ENCODE results near the gene BMP4.

Gene BMP4

DNA sequence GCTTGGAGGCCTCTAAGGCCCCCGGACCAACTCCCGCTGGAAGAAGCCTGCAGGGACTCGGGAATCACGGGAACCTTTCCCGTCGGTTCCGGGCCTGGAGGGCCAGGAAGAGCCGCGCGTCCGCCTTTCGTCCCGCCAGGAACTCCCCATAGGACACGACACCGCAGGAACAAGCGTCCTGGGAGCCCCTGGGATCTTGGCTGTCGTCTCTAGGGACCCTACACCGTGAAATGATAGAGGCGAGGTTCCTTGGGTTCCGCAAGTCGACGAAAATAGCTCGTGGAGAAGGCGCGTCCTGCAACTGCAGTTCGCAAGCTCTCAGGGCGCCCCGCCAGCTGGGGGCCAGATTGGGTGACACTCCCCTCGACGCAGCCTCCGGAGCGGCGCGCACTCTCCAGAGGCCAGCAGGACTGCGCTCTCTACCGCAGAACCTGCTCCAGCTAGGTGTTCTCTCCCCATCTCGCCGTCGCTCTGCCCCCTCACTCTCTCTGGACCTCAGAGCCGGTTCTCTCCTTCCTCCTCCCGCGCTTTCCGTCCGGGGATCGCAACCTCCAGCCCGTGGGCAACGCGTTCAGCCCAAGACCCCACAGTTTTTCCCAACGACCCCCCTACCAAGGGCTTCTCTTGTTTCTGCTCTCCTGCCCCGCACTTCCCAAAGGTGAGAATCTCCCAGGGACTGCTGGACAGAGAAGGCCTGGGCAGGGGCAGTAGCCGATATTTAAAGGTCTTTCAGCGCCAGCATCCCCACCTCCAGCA is 776 bp downstream of the BMP4 start:
- in situ Hi-C loops (cut with MboI; ENCODE audit: low sequenced_read_pairs), result no loop called here
- Histone ChIP-seq H3K4me3 (peak overlapping the region; percentile 43), H3K9me3 (no peaks in the 10 kb centered on the region), H3K27me3 (ENCODE audit: low read depth) (peaks cover 5% of the 10 kb centered on the region; the same call in 1 of the 2 replicates), H3K36me3 (replicated peaks) (peaks cover 7% of the 10 kb centered on the region; the same call in 1 of the 2 replicates), H3K4me1 (peaks cover 5% of the 10 kb centered on the region; the same call in 1 of the 2 replicates)
- peak; percentile 10 to 65 for DNase-seq (ENCODE audit: low spot score in 2 of 2)

DNA sequence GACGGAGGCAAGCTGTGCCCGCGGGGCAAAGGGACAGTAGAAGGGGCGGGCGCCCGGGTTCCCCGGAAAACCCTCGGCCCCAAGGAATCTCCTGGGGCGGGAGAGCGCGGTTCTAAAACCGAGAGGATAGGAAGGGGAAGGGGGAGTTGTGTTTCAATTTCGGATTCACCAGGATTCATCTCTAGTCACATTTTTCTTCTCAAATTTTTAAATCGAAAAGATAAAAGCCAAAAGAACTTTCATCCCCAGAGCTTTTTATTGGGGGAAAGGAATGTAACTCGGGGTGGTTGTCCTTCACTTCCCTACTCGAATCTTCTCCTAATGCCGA is 1.4 kb downstream of the BMP4 start:
- Histone ChIP-seq H3K4me1 (peaks cover 5% of the 10 kb centered on the region; the same call in 1 of the 2 replicates), H3K4me3 (peak overlapping the region; percentile 43), H3K9me3 (no peaks in the 10 kb centered on the region), H3K36me3 (replicated peaks) (peaks cover 8% of the 10 kb centered on the region; the same call in 1 of the 2 replicates), H3K27me3 (ENCODE audit: low read depth) (peaks cover 5% of the 10 kb centered on the region; the same call in 1 of the 2 replicates)
- in situ Hi-C loops (cut with MboI; ENCODE audit: low sequenced_read_pairs), result no loop called here
- DNase-seq (ENCODE audit: low spot score in 2 of 2), result no peak

DNA sequence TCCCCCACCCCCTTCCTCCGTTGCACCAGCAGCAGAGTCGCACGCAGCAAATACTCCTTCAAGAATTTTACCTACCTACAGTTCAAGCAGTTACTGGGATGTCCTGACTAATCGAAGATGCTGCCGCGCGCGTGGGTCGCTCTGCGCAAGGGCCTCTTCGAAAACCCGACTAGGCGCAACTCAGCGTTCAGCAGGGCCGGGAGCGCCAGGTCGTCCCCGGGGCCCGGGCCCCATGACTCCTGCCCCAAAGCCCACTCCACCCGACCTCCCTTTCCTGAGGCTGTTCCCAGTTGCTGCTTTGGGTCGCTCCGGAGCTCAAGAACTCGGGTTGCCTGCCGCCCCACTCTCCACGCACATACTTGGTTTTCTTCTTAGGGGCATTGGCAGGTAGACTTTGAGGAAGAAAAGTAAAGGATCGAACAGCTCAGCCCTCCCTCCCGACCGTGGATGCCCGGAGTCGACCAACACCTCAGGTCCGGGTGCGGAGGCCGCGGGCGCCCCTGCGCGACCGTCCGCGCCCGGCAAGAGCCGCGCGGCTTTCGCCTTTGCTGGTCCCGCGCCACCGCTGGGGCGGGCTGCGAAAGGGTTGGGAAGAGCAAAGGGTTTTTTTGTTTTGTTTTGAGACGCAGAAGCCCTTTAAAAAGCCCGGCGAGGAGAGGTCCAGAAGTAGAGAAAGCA is 1.9 kb downstream of the BMP4 start:
- Histone ChIP-seq H3K36me3 (replicated peaks) (peaks cover 9% of the 10 kb centered on the region; the same call in 1 of the 2 replicates), H3K9me3 (no peaks in the 10 kb centered on the region), H3K4me1 (peaks cover 5% of the 10 kb centered on the region; the same call in 1 of the 2 replicates), H3K4me3 (peak overlapping the region; percentile 43), H3K27me3 (ENCODE audit: low read depth) (peaks cover 5% of the 10 kb centered on the region; the same call in 1 of the 2 replicates)
- DNase-seq (ENCODE audit: low spot score in 2 of 2), result peak; percentile 34 to 54
- in situ Hi-C loops (cut with MboI; ENCODE audit: low sequenced_read_pairs), result no loop called here

DNA sequence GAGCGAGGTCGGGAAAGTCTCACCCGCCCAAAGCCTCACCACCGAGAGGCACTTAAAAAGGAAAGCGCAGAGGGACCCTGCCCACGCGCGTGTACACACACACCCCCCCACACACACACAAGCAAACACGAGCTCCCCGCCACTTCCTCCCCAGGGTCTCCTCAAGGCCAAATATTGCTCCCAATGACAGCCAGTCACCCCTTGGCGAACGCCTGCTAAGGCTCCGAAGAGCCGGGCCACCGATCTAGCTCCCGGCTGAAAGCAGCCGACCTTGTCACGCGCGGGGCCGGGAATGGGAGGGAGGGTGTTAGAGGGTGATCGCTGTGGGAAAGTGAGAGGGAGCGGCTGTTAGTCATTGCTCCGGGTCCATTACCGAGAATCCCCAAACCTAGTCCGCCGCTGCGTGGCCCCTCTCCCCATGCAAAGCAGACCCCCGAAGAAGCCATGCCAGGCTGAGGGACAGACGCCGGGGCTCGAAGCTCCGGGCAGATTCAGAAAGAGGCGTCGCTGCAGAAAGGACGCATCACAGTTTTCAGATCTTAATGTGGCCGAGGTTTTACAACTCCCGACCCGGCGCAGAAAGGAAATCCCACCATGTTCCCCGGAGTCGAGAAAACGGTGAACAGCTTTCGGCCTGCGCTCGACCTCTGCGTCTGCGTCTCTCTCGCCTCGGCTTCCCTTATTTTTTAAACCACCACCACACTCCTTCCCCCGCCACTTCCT is 2.6 kb downstream of the BMP4 start:
- no peaks in the 10 kb centered on the region for H3K9me3 ChIP-seq
- H3K27me3 ChIP-seq (ENCODE audit: low read depth), result peaks cover 5% of the 10 kb centered on the region; the same call in 1 of the 2 replicates
- H3K4me1 ChIP-seq, result peaks cover 5% of the 10 kb centered on the region; the same call in 1 of the 2 replicates
- H3K36me3 ChIP-seq (replicated peaks), result peaks cover 9% of the 10 kb centered on the region; the same call in 1 of the 2 replicates
- peak overlapping the region; percentile 43 for H3K4me3 ChIP-seq
- DNase-seq (ENCODE audit: low spot score in 2 of 2), result peak; percentile 21 to 52
- in situ Hi-C loops (cut with MboI; ENCODE audit: low sequenced_read_pairs), result no loop called here

DNA sequence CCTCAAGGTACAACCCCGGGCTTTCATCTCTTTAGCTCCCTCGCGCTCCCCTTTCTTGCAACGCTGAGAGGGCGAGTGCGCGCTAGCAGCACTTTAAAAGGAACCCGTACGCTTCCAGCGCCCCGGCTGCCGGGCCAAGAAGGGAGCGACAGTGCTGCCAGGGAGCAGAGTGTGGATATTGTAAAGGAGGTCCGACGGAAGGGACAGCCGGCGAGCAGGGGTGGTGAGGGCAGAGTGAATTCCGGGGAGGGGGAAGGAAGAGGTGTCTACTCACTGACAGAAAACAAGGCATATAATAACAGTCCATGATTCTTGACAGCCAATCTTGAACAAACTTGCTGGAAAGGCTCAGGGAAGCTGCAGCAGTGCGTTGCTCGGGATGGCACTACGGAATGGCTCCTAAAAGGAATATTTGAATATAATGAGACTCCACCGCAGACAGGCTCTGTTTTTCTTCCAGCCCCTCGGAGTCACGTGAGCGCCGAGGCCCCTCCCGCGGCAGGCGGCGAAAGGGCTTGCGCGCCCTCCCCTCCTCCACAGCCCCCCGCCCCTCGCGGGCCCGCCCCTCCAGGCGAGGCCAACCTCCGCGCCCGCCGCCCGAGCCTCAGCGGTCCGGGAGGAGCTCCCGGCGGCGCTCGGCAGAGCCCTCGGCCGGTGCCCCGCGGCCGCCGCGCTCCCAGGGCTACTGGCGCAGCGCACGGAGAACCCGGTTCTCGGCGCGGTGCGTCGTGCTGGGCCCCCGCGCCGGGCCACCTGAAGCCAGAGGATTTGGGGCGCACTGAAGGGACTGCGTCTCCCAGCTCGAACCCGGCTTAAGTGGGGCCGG is 3.4 kb downstream of the BMP4 start:
- H3K27me3 ChIP-seq (ENCODE audit: low read depth), result peaks cover 5% of the 10 kb centered on the region; the same call in 1 of the 2 replicates
- DNase-seq (ENCODE audit: low spot score in 2 of 2), result peak; percentile 82 to 92
- H3K9me3 ChIP-seq, result no peaks in the 10 kb centered on the region
- peaks cover 9% of the 10 kb centered on the region; the same call in 1 of the 2 replicates for H3K36me3 ChIP-seq (replicated peaks)
- peaks cover 5% of the 10 kb centered on the region; the same call in 1 of the 2 replicates for H3K4me1 ChIP-seq
- H3K4me3 ChIP-seq, result peak overlapping the region; percentile 43
- in situ Hi-C loops (cut with MboI; ENCODE audit: low sequenced_read_pairs), result no loop called here

DNA sequence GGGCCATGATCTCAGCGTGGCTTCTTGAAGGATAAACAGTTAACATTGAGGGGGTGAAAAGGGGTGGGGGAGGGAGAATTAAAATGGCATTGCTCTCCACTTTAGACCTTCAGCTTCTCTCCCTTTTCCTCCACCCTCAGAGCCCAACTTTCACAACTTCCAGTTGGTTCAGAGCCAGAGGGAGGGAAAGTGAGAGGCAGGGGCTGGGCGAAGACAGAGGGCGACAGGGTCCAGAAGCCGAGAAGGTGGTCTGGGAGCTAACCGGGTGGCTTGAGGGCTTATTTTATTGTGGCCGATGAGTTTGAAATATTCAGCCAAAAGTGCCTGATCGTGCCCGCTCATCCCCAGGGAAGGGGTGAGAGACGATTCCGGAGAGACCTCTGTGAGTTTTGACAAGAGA is 4.1 kb downstream of the BMP4 start:
- Histone ChIP-seq H3K9me3 (no peaks in the 10 kb centered on the region), H3K27me3 (ENCODE audit: low read depth) (peaks cover 5% of the 10 kb centered on the region; the same call in 1 of the 2 replicates), H3K4me1 (peaks cover 5% of the 10 kb centered on the region; the same call in 1 of the 2 replicates), H3K4me3 (no peak overlapping the region; the same call in 1 of the 2 replicates), H3K36me3 (replicated peaks) (peaks cover 9% of the 10 kb centered on the region; the same call in 1 of the 2 replicates)
- in situ Hi-C loops (cut with MboI; ENCODE audit: low sequenced_read_pairs), result no loop called here
- no peak for DNase-seq (ENCODE audit: low spot score in 2 of 2)

DNA sequence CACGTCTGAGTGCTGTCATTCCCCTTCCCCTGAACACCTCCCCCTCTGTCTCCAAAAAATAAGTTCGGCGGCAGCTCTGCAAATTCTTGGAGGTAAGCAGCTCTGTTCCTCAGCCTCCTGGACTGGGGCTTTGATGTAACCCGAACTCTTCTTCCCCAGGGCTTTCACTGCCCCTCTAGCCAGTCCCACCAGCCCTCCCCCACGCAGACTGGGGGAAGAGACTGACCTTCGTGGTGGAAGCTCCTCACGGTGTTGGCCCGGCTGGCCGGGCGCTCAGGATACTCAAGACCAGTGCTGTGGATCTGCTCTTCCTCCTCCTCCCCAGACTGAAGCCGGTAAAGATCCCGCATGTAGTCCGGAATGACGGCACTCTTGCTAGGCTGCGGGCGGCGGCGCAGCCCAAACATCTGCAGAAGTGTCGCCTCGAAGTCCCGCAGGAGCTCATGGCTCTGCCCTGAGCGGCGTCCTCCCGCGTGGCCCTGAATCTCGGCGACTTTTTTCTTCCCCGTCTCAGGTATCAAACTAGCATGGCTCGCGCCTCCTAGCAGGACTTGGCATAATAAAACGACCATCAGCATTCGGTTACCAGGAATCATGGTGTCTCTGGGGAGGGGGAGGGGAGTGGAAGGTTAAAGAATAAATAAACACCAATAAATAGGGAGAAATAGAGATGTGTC is 4.9 kb downstream of the BMP4 start:
- in situ Hi-C loops (cut with MboI; ENCODE audit: low sequenced_read_pairs), result no loop called here
- no peak overlapping the region for H3K4me3 ChIP-seq
- peaks cover 5% of the 10 kb centered on the region; the same call in 1 of the 2 replicates for H3K27me3 ChIP-seq (ENCODE audit: low read depth)
- no peaks in the 10 kb centered on the region for H3K9me3 ChIP-seq
- H3K36me3 ChIP-seq (replicated peaks), result peaks cover 9% of the 10 kb centered on the region; the same call in 1 of the 2 replicates
- peaks cover 2% of the 10 kb centered on the region; the same call in 1 of the 2 replicates for H3K4me1 ChIP-seq
- no peak for DNase-seq (ENCODE audit: low spot score in 2 of 2)

DNA sequence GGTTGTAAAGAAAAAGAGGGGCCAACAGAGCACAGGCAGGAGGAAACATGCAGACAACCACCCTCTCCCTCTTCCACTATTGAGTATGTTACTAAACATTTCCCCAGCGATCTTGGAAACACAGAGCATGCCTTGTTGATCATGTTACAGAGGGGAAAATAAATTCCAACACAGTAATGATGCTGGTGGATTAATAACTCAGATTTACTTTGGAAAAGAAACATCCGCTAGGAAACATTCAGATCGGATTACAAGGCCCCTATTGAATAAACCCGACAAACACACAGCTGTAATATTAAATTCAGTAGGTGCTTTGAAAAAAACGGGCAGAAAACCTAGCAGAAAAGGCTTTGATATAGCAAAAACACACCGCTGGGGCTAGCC is 5.4 kb downstream of the BMP4 start:
- in situ Hi-C loops (cut with MboI; ENCODE audit: low sequenced_read_pairs), result no loop called here
- H3K4me1 ChIP-seq, result peaks cover 2% of the 10 kb centered on the region; the same call in 1 of the 2 replicates
- H3K27me3 ChIP-seq (ENCODE audit: low read depth), result peaks cover 5% of the 10 kb centered on the region; the same call in 1 of the 2 replicates
- no peak for DNase-seq (ENCODE audit: low spot score in 2 of 2)
- H3K4me3 ChIP-seq, result no peak overlapping the region
- no peaks in the 10 kb centered on the region for H3K9me3 ChIP-seq
- H3K36me3 ChIP-seq (replicated peaks), result peaks cover 9% of the 10 kb centered on the region; the same call in 1 of the 2 replicates

DNA sequence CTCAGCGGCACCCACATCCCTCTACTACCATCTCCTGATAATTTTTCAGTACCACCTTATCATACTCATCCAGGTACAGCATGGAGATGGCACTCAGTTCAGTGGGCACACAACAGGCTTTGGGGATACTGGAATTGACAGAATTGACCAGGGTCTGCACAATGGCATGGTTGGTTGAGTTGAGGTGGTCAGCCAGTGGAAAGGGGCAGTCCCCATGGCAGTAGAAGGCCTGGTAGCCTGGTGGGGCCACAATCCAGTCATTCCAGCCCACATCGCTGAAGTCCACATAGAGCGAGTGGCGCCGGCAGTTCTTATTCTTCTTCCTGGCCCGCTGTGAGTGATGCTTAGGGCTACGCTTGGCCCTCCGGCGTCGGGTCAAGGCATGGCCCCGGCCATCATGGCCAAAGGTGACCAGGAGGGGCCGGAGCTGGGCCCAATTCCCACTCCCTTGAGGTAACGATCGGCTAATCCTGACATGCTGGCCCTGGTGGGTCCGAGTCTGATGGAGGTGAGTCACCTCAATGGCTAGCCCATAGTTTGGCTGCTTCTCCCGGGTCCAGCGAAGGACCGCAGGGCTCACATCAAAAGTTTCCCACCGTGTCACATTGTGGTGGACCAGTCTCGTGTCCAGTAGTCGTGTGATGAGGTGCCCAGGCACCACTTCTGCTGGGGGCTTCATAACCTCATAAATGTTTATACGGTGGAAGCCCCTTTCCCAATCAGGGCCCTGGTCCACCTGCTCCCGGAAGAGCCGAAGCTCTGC is 6.4 kb downstream of the BMP4 start:
- no peak for DNase-seq (ENCODE audit: low spot score in 2 of 2)
- Histone ChIP-seq H3K4me1 (peaks cover 2% of the 10 kb centered on the region; the same call in 1 of the 2 replicates), H3K36me3 (replicated peaks) (peaks cover 9% of the 10 kb centered on the region; the same call in 1 of the 2 replicates), H3K27me3 (ENCODE audit: low read depth) (0 out of 2 replicates have a peak, but pooled peaks cover 2% of the 10 kb centered on the region), H3K4me3 (no peak overlapping the region), H3K9me3 (no peaks in the 10 kb centered on the region)
- in situ Hi-C loops (cut with MboI; ENCODE audit: low sequenced_read_pairs), result no loop called here

DNA sequence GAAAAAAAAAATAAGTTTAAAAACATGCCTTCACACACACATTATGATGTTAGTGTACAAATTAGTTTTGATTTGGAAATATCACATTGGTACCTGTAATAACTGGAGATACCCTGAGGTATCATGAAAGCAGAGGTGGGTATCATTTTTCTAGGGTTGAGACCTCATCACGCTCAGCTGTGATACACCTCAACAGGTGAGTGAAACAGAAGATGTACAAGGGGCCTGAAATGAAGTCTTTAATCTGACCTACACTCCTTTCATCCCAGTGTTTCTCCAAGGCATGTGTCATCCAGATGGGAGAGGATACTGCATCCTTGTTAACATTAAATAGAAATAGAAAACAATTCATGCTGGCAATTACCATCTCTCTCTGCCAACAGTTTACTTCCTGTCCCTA is 7.4 kb downstream of the BMP4 start:
- no peak for DNase-seq (ENCODE audit: low spot score in 2 of 2)
- Histone ChIP-seq H3K9me3 (no peaks in the 10 kb centered on the region), H3K4me1 (peaks cover 11% of the 10 kb centered on the region), H3K36me3 (replicated peaks) (peaks cover 9% of the 10 kb centered on the region; the same call in 1 of the 2 replicates), H3K4me3 (no peak overlapping the region), H3K27me3 (ENCODE audit: low read depth) (0 out of 2 replicates have a peak, but pooled peaks cover 2% of the 10 kb centered on the region)
- in situ Hi-C loops (cut with MboI; ENCODE audit: low sequenced_read_pairs), result no loop called here

DNA sequence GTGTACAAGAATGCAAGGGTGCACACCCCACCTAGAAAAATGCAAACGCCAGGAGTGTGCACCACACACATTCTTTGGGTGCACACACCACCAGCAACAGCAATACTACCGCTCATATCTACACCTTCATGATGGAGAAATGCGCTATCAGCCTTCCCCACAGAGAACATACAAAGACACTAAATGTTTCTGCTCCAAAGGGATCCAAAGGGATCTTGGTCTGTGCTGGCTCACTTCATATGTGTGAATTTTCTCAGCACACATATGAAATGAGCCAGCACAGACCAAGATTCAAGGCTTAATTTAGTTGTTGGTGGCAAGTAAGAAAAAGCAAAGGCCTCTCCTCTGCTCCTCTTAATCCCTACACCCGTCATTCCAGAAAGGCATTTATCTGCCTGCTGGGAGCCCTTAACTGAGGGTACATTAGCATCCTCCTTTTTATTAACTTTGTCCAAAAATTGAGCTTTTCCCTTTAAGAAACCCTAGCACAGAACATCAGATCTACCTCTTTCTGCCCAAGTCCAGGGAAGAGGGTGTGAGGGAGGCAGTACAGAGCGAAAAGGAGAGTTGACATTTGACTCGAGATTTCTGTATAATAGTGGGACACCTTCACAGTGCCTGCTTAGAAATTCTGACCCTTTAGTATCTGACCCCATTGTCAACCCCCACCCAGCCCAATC is 8.3 kb downstream of the BMP4 start:
- Histone ChIP-seq H3K4me1 (peaks cover 17% of the 10 kb centered on the region), H3K36me3 (replicated peaks) (peaks cover 9% of the 10 kb centered on the region; the same call in 1 of the 2 replicates), H3K27me3 (ENCODE audit: low read depth) (no peaks in the 10 kb centered on the region), H3K9me3 (no peaks in the 10 kb centered on the region), H3K4me3 (no peak overlapping the region)
- in situ Hi-C loops (cut with MboI; ENCODE audit: low sequenced_read_pairs), result no loop called here
- no peak for DNase-seq (ENCODE audit: low spot score in 2 of 2)
